H1 (cell line): ENCODE data around the gene STAG1.

Source experiments
- CTCF ChIP-seq, 3 experiments: IDR thresholded peaks; 1 replicate in 2 of 3; 2 replicates in 1 of 3; pipeline versions ENCODE4 v1.5.1 to v1.6.1; 2011; ENCODE audit warnings: low read length in 3 of 3, mild to moderate bottlenecking in 3 of 3, inconsistent platforms in 2 of 3, low read depth in 1 of 3, moderate library complexity in 1 of 3; ENCODE audit not compliant: insufficient read depth in 1 of 3; ENCODE audit errors: control extremely low read depth in 1 of 3
- RFX5 ChIP-seq: IDR thresholded peaks from 2 replicates; pipeline ENCODE4 v1.6.1; 2011; ENCODE audit warnings: low read depth, low read length, improper control_type of control experiment, borderline replicate concordance

DNA sequence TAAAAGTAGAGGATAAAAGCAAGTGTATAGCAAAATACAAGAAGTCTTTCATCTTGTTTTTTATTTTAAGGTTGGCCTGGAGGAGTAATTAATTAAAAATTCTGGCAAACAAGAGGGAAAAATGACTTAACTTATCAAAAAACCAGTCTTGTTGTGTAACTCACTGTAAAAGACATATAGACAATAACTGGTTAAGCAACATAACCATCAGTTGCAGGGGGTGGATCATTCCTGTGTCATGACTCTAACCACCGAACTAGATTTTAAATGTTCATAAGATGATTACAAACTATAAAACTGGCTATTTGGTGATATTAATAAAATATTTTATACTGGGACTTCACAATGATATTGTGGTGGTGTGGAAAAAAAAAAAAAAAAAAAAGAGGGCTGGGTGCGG, 130.6 kb downstream of the STAG1 start:
- no peak for TF ChIP-seq CTCF (IDR thresholded peaks at IDR 0.05; ENCODE audit: control extremely low read depth in 1 of 3, insufficient read depth in 1 of 3, low read depth in 1 of 3, low read length in 3 of 3)
- TF ChIP-seq RFX5: no peak
